ENCODE data around the gene SPON2.

The SPON2 gene

DNA sequence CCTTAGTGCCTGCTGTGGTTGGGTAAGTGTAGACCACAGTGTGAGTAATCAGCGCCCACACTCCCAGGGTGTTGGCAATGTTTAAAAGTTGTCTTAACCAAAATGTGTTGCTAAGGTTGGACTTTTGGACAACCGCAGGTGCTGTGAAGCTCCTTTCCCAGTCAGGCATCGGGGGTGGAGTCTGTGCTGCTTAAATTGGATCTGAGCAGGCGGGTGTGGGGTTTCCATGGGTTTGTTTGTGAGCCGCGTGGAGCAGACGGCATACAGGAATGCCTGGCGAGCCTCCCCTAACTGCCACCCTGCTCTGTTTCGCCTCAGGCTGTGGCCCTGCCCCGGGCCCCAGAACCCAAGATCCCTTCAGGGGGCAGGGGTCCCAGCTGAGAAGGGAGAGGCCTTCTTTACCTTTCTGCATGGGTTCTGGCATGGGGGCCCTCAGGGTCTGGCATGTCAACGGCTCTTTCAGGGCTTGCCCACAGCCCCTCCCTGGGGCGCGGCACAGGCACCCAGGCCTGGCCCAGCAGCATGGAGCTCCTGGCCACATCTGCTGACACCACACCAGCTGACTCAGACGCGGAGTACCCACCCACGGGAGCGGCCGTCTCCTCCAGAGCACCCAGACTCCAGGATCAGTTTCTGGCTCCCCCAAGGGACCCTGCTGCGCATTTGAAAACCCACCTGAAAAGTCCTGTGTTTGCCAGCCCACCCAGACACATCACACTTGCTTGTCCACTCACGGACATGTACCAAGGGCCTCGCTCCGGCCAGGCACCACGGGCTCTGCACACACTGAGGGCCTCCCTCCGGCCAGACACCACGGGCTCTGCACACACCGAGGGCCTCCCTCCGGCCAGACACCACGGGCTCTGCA is 5.1 kb upstream of the SPON2 start:
- Histone ChIP-seq H3K4me1 (peaks cover 23 to 30% (median 24%) of the 10 kb centered on the region in 10 experiments), H3K4me2 (peak overlapping the region; percentile 22 to 69 (median 52); a peak in 21 of 22 replicates)
- TF ChIP-seq Cebpa-rat (IDR thresholded peaks at IDR 0.05): no peak

DNA sequence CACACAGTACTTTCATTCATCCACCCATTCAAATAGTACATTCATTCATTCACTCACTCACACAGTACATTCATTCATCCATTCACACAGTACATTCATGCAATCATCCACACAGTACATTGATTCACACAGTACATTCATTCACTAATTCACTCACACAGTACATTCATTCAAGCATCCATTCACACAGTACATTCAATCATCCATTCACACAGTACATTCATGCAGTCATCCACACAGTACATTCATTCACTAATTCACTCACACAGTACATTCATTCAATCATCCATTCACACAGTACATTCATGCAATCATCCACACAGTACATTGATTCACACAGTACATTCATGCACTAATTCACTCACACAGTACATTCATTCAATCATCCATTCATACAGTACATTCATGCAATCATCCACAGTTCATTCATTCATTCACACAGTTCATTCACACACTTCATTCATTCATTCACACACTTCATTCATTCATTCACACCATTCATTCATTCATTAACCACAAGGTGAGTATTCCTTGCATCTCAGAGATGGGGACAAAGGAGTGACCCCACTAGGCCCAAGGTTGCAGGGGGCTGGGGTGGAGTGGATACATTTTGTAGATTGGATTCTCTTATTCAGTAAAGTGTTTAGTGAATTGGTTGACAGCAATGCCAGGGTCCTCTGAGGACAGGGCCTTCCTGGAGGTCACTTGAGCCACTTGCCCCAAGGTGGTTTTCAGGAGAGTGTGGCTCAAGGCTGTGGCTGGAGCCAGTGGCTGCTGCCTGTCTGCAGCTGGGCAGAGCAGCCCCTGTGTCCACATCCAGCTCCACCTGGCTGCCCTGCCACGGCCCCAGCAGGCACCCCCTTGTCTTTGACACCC is 4.3 kb upstream of the SPON2 start:
- Histone ChIP-seq H3K36me3 (peaks cover 0 to 13% (median 5%) of the 10 kb centered on the region in 11 experiments; a peak in 4 of 22 replicates), H3K9ac (0 out of 22 replicates have a peak overlapping the region, but pooled peaks of 1 of the 11 experiments have one; percentile 18), H3K4me1 (peaks cover 32 to 39% (median 33%) of the 10 kb centered on the region in 10 experiments), H3K9me3 (replicated peaks in 1 of 11) (peaks cover 20 to 30% (median 25%) of the 10 kb centered on the region in 11 experiments), H3K27me3 (peaks cover 35 to 48% (median 43%) of the 10 kb centered on the region in 11 experiments), H3K4me3 (no peak overlapping the region), H3K27ac (no peak overlapping the region), H4K20me1 (peaks cover 0 to 38% (median 16%) of the 10 kb centered on the region in 11 experiments; a peak in 16 of 22 replicates), H3K4me2 (peak overlapping the region in 10 of 11 experiments; percentile 22 to 69 (median 58); a peak in 17 of 22 replicates)
- no peak for TF ChIP-seq Cebpa-rat (IDR thresholded peaks at IDR 0.05)

More for the DNA sequence above, 5.1 kb upstream of the SPON2 start:
- H3K36me3 ChIP-seq: peaks cover 0 to 13% (median 6%) of the 10 kb centered on the region in 11 experiments; a peak in 4 of 22 replicates
- H3K9me3 ChIP-seq (replicated peaks in 1 of 11): peaks cover 25 to 39% (median 34%) of the 10 kb centered on the region in 11 experiments
- H4K20me1 ChIP-seq: peaks cover 0 to 30% (median 7%) of the 10 kb centered on the region in 11 experiments; a peak in 14 of 22 replicates
- H3K27me3 ChIP-seq: peaks cover 27 to 40% (median 34%) of the 10 kb centered on the region in 11 experiments
- peak overlapping the region in 1 of 11 experiments; percentile 19; a peak in 2 of 22 replicates for H3K27ac ChIP-seq
- H3K4me3 ChIP-seq: no peak overlapping the region
- H3K9ac ChIP-seq: 0 out of 22 replicates have a peak overlapping the region, but pooled peaks of 2 of the 11 experiments have one; percentile 4 to 18

DNA sequence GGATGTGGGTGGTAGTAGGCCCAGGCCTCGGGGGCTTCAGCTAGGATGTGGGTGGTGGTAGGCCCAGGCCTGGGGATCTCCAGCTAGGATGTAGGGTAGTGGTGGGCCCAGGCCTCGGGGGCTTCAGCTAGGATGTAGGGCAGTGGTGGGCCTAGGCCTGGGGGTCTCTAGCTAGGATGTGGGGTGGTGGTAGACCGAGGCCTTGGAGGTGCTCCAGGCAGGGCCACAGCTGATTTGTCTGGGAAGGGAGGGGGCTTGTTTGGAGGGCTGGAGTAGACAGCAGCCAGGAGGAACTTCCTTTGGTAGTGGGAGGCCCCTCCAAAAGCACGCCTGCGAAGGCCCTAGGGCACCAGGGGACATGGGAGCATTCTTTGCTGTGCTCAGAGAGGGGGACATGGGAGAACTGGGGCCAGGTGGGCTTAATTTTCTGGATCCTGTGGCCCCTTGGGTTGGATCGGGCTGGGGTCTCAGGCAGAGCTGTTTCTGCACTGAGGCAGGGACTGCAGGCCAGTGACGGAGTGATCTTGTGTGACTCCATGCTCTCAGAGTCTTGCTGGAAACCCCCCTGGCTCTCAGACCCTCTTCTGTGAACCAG is 3.3 kb upstream of the SPON2 start:
- Histone ChIP-seq H3K4me2 (no peak overlapping the region; a peak in 1 of 22 replicates), H3K9ac (no peak overlapping the region), H3K9me3 (replicated peaks in 1 of 11) (peaks cover 11 to 21% (median 16%) of the 10 kb centered on the region in 11 experiments), H3K27ac (no peak overlapping the region), H3K4me3 (no peak overlapping the region), H3K4me1 (peaks cover 36 to 44% (median 38%) of the 10 kb centered on the region in 10 experiments), H3K36me3 (peaks cover 0 to 11% (median 1%) of the 10 kb centered on the region in 11 experiments; a peak in 3 of 22 replicates), H4K20me1 (peaks cover 0 to 45% (median 21%) of the 10 kb centered on the region in 11 experiments; a peak in 16 of 22 replicates), H3K27me3 (peaks cover 44 to 57% (median 52%) of the 10 kb centered on the region in 11 experiments)
- no peak for TF ChIP-seq Cebpa-rat (IDR thresholded peaks at IDR 0.05)

DNA sequence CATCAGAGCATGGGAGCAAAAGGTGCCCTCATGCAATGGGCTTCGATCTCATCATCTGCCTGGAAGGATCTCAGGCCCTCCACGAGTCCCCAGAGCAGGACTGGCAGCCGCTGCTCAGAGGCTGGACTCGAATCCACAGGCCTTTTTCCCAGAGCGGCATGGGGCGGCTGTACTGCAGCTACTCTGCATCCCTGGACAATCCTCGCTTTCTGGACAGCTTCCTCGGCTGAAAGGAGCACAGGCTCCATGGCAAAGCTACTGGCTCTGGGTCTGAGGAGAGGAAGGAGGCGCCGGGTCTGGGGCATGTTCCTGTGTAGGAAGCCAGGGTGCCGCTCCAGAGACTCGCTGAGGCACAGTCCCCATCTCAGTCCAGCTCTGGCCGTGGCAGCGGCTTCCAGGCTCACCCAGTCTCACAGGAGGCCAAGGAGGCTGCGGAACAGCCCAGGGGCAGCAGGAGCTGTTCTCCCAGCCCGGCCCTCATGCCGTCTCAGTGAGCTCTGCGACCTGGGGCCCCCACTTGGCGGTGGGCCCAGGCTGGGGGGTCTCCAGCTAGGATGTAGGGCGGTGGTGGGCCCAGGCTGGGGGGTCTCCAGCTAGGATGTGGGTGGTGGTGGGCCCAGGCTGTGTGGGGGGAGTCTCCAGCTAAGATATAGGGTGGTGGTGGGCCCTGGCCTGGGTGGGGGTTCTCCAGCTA is 2.7 kb upstream of the SPON2 start:
- Histone ChIP-seq H3K4me1 (peaks cover 36 to 44% (median 38%) of the 10 kb centered on the region in 10 experiments), H4K20me1 (peaks cover 0 to 51% (median 26%) of the 10 kb centered on the region in 11 experiments; a peak in 16 of 22 replicates), H3K27me3 (peaks cover 51 to 64% (median 58%) of the 10 kb centered on the region in 11 experiments), H3K27ac (no peak overlapping the region), H3K9ac (no peak overlapping the region), H3K4me2 (no peak overlapping the region), H3K4me3 (no peak overlapping the region), H3K36me3 (peaks cover 0 to 5% (median 0%) of the 10 kb centered on the region in 11 experiments; a peak in 2 of 22 replicates), H3K9me3 (replicated peaks in 1 of 11) (peaks cover 4 to 14% (median 10%) of the 10 kb centered on the region in 11 experiments)
- no peak for TF ChIP-seq Cebpa-rat (IDR thresholded peaks at IDR 0.05)

DNA sequence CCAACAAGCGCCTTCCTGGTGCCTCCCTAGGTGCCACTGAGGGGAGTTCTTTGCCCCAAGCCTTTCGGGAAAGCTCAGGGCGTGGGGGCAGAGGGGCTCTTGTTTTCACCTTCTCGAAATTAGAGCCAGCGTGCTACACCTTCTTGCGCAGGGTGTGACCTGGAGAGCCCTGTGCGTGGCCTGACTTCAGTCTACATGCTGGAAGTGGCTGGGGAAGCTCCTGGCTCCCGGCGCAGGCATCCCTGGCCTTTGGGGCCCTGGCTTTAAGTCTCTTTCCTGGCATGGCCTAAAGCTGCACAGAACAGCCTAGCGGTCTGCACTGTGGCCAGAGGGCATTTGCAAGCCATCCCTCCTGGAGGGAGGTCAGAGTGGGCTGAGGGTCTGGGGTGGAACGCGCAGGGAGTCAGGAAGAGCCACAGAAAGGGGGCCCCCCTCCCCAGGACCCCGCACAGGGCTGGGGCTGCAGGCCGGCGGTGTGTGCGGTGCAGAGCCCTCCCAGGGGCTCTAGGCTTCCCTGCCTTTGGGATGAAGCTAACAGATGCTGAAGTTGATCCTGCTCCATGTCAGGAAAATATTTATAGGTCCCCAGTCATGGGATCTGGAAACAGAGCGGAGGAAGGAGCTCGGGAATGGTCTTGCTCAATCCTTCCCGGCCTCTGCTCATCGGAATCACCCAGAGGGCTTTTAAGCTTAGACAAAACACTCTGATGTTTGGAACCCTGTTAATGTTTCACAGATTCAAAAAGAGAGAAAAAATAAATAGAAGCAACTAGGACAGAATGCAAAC is 781 bp upstream of the SPON2 start:
- H3K4me3 ChIP-seq: no peak overlapping the region
- no peak overlapping the region for H3K27ac ChIP-seq
- H3K9ac ChIP-seq: no peak overlapping the region
- peaks cover 70 to 83% (median 78%) of the 10 kb centered on the region in 11 experiments for H3K27me3 ChIP-seq
- H3K9me3 ChIP-seq (replicated peaks in 1 of 11): 0 out of 22 replicates have a peak, but pooled peaks cover 0 to 3% (median 0%) of the 10 kb centered on the region in 11 experiments
- peaks cover 0 to 71% (median 41%) of the 10 kb centered on the region in 11 experiments; a peak in 17 of 22 replicates for H4K20me1 ChIP-seq
- peaks cover 28 to 46% (median 37%) of the 10 kb centered on the region in 10 experiments for H3K4me1 ChIP-seq
- no peaks in the 10 kb centered on the region for H3K36me3 ChIP-seq
- no peak overlapping the region for H3K4me2 ChIP-seq
- TF ChIP-seq Cebpa-rat (IDR thresholded peaks at IDR 0.05): no peak

DNA sequence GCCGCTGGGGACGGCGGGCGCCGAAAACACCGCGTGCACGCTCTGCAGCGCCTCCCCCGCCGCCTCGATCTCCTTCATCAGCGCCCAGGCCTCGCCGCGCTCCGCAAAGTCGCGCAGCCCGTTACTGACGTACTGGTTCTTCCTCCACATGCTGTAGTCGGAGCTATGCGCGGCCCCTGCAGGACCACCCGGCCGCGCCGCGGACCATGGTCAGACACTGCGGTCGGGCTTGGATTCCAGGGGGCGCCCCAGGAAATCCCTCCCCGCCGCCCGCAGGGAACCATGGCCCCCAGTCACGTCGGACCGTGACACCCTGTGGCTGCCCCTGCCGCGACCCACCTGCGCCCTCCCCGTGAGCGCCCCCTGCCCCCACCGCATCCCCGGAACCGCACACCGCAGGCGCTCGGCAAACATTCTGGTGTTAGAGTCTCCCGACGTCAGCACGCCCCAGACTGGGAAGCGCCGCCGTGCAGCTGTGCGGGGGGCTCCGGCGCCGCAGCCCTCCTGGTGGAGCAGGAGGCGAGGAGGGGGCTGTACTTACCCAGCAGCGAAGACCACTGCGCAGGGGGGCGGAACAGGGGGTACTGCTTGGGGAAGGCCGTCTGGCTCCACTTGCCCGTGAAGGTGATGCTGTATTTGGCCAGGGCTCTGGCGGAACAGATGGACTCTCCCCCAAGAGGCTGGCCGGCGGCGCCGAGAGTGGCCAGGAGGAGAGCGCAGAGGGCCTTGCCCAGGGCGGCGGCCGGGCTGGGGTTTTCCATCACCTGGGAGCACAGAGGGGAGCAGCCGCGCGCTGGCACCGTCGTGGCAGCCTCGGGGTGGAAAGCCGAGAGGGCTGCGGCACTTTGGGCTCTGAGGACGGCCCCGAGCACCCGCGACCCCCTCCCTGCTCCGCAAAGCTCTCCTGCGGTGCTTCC is 814 bp downstream of the SPON2 start:
- no peak for TF ChIP-seq Cebpa-rat (IDR thresholded peaks at IDR 0.05)
- Histone ChIP-seq H3K9ac (peak overlapping the region in 9 of 11 experiments; percentile 12 to 64 (median 40); a peak in 9 of 22 replicates), H3K27ac (no peak overlapping the region; a peak in 1 of 22 replicates), H3K4me1 (peaks cover 21 to 47% (median 39%) of the 10 kb centered on the region in 10 experiments), H3K4me2 (peak overlapping the region; percentile 64 to 87 (median 77)), H4K20me1 (peaks cover 0 to 74% (median 44%) of the 10 kb centered on the region in 11 experiments; a peak in 17 of 22 replicates), H3K27me3 (peaks cover 76 to 90% (median 84%) of the 10 kb centered on the region in 11 experiments), H3K36me3 (no peaks in the 10 kb centered on the region), H3K4me3 (peak overlapping the region; percentile 25 to 62 (median 44)), H3K9me3 (replicated peaks in 1 of 11) (0 out of 22 replicates have a peak, but pooled peaks cover 0 to 3% (median 0%) of the 10 kb centered on the region in 11 experiments)

All from BLaER1 treated with 17β-estradiol and CSF1 and Interleukin-3, amounts not matched to agents 10 nM and 100 nM (cell line).